NCI-H1048 (cell line): Measurements from ENCODE around the gene AZIN2.
A peak's percentile ranks its signal among the peaks of the same experiment; 100 is the strongest.
"Not testable (repeated sequence)": the region's sequence is repeated elsewhere in the genome, so short reads cannot be mapped to it uniquely, and the experiment has no call there.

ENCODE experiments used
- DNase-seq: peaks from one replicate; lab custom pipeline; 2025; lab: John Stamatoyannopoulos, UW

AZIN2 gene

DNA sequence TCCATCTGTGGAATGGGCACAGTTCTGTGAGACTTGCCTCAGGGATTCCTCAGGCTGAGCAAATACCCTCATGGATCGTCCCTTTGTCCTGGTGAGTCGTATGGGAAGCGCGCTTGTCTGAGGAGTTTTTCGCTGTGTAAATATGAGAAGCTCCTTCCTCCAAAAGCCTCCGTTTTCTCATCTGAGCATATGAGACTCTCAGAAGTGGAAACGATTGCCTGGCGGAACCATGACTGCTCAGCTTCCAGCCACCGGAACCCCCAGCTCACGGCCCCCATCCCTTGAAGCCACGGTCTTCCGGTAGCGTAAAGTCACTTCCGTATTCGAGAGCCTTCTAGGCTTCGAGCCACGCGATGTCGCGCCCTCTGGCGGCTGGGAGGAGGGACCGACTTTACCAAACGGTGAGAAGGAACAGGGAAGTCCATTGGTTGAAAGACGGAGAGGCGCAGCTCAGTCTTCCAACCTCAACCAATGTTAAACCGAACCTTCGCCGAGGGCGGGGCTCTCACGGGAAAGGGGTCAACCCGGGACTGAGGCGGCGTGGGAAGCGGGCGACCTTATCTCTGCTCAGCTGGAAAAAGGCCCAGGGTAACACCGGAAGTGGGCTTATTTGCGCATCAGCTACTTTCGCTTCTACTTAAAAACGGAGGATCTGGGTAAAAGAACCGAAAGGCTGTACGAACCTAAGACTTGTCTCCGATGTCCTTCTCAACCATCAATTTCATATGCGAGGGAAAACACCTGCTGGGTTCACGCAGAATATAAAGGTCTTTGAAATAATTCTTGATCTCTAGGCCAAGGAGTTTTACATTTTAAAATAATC is 46.3 kb downstream of the AZIN2 start:
- peak; percentile 99 for DNase-seq

DNA sequence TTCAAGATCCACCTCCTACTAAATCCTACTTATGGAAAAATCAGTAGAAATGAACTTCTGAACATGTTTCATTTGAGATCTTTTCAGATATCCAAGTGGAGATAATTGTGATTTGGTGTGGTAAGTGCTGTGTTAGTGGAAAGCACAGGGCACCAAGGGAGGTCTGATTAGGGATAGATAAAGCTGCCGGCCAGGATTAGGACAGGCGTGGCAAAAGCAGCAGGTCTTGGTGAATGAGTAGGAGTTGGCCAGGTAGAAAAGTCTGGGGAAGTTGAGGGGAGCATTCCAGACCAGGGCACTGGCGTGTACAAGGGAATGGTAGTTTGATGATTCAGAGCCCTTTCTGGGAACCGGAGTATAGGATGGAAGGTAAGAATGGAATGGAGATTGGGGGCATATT is 47.8 kb downstream of the AZIN2 start:
- DNase-seq, result no peak

DNA sequence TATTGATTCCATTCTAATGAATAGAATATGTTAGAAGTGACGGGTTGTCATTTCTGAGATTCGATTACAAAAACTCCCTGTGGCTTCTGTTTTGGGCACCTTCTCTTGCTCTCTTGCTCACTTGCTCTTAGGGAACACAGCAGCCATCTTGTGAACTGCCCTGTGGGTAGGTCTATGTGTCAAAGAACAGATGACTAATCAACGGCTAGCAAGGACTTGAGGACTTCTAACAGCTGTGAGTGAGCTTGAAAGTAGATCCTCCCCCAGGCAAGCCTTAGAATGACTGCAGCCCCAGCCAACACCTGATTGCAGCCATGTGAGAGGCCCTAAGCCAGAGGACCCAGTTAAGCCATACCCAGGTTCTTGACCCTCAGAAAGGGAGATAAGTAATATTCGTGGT is 49.3 kb downstream of the AZIN2 start:
- DNase-seq, result no peak

DNA sequence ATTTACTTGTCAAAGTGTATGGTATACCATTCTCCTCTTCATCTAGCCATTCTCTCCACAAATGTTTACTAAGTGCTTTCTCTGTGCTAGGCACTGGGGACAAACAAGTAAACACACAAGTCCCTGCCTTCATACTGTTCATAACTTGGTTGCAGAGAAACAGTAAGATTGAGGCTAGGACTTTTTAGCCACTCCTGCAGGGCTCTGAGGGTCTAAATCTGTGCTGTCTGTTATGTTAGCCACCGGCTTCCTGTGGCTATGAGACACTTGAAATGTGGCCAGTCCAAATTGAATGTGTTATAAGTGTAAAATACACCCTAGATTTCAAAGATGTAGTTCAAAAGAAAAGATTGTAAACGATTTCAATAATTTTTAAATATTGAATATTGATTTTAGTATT is 50.2 kb downstream of the AZIN2 start:
- DNase-seq, result no peak

DNA sequence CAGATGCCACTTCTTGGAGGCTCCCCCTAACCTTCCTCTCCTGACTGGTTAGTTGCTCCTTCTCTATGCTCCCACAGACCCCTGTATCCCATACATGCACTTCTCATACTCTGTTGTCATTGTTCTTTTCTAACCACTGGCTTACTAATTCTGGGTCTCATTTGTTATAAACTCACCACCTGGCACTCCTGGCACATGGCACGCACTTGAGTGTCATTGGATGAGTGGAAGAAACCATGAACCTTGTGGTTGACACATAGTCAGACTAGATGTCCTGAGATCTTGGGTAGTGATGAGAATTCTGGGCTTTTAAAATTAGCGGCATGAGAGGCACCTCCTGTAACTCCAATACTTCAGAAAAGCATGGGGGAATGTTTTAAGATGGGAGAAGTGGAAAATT is 51.6 kb downstream of the AZIN2 start:
- no peak for DNase-seq

DNA sequence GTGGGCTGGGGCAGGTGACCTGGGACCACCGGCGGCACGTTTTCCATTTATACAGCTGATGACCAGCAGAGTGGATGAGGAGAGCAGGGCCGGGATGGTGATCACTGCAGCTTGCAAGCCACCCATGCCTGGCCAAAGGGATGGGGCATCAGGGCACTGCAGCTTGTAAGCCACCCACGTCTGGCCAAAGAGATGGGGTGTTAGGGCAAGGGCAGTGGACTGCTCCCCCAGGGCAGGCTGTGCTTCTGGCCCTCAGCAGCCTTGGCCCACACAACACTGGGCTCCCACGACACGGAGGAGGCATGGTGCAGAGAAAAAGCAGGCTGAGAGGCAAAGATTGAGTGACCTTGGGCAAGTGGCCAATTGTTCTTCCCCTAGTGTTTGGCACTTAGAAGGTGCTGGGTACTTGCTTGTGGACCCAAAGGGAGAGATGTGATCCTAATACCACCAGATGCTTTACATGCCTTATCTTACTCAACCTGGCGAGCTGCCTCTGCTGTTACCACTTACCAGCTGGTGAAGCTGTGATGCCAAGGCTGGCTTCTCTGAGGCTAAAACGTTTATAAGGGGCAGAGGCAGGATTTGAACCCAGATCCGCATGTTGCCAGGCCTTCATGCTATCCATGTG is 52.6 kb downstream of the AZIN2 start:
- no peak for DNase-seq

DNA sequence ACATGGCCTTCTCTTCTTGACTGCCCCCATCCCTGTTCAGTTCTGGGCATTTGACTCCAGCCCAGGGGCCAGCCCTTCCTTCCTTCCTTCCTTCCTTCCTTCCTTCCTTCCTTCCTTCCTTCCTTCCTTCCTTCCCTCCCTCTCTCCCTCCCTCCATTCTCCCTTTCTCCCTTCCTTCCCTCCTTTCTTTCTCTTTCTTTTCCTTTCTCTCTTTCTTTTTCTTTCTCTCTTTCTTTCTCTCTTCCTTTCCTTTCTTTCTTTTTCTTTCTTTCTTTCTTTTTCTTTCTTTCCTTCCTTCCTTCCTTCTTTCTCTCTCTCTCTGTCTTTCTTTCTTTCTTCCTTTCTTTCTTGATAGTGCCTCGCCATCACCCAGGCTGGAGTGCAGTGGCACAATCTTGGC is 55.1 kb downstream of the AZIN2 start:
- DNase-seq, result not testable (repeated sequence)

DNA sequence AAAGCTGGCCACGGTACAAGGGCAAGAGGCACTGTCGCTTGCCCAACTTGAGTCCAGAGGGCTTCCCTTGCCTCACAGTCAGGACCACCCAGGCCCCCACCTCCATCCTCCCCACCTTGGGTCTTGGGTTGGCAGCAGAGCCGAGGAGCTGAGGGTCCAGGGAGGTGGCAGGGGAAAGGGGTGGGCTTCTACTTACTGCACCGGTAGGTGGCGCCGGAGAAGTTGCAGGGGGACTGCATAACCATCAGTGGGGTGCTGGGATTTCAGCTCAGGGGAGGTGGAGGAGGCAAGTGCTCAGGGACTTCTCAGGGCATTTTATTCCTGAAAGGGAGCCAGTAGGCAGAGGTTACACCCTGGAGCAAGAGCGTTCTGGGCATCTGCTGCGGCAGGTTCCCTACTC is 56.8 kb downstream of the AZIN2 start:
- DNase-seq, result no peak

DNA sequence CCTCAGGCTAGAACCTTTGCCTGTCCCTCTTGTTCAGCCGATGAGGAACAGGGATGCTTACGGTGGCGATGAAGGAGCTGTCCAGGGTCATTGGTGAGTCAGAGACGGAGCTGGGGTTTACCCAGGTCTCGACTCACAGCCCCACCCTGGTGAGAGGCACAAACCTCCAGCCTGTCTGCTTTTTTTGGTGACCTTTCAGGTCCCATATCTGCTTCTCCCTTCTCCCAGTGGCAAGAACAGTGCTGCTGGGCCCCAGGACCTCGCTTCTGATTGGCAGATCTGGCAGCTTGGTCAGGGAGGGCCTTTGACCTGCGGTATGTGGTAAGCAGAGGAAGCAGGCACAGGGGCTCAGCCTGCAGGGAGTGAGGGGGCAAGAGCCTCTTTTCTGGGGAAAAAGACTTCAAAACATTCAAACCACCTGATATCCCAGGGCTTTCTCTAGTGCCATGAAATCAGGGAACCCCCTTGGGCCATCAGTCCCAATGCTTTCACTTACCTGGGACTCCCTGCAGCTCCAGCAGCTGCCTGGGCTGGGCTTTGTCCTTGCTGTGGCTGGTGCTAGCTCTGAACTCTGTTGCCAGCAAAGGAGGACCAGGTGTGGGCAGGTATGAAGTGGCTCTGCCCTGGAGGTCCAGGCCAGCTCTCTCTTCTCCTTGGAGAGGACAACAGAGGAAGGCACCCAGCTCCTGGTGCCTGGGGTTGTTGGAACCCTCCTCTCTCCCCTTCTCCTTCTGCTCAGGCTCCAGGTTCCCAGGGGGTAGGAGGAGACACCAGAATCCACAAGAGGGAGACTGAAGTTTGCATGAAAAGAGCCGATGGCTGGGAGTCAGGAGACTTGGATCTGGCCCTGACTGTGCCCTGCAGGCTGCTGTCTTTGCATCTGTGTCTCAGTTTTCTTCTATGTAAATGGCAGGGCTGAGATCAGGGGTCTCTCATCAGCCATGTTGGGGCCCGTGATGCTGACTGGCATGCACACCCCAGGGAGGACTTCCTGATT is 59.5 kb downstream of the AZIN2 start:
- no peak for DNase-seq

DNA sequence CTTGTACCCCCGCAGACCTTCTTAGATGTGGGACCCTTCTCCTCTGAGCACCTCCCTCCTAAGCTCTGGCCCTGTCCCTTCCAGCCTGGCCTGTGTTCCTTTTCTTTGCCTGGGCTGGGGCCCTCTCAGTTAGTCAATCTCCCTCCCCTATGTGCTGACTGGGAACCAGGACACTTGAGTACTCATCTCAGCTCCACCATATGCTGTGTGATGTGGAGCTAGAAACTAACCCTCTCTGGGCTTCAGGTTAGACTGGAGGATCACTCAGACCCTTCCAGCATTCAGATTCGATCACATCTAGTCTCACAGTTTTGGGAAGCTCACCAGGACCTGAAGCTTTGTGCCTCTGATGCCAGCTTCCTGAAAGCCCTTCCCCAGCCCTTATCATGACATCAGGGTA is 60.3 kb downstream of the AZIN2 start:
- no peak for DNase-seq

DNA sequence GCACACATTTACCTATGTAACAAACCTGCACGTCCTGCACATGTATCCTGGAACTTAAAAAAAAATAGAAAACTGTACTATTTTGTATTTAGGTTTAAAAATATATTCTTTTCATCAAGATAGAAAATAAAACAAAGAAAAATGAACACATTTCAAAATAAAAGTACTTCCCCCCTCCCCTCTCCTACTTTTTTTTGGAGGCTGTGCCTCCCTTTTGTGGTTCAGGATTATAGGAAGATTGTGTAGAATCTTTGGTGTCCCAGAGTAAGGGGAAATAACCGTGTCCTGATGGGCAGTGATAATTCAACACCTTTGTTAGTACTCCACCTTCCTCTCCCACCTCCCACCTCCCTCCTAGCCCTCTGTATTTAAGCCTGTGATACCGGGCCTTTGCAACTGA is 60.8 kb downstream of the AZIN2 start:
- DNase-seq, result no peak

DNA sequence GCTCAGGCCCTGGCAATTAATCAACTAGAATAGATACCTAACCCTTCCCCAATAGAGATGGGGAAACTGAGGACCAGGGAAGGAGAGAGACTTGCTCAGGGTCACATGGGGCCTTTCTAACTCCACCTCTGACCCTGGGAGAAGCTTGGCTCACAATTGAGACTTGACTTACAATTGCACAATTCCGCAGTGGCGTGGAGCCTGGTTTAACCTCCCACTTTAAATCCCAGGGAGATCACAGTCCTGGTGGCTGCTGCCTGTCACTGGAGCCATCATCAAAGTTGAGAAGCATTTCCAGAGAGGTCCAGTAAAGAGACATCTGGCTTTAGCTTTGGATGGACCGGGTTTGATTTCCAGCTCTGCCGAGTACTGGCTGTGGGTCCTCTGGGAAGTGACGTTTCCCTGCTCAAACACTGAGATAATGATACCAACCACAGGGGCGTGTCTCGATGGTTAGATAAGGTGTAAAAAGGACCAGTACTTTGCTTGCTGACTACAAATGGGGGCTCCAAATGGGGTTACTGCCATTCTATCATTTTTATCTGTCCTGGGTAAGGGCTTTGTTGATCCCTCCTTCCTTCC is 61.6 kb downstream of the AZIN2 start:
- no peak for DNase-seq

DNA sequence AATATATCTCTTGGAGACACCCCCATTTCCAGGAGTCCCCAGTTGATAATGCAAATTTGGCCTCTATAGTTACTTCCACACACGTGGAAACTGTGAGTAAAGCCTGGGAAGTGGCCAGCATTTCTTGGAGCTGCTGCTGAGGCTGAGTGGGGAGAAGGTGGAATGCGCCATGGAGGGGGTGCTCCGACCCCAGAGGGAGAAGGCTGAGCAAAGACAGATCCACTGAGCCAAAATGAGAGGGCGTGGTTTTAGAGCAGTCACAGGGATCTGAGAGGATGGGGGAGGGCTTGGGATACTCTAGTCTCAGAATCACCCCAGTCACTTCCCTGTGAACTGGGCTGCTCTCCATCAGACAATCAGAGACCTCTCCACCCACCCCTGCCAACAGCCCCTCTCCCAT is 62.2 kb downstream of the AZIN2 start:
- no peak for DNase-seq

DNA sequence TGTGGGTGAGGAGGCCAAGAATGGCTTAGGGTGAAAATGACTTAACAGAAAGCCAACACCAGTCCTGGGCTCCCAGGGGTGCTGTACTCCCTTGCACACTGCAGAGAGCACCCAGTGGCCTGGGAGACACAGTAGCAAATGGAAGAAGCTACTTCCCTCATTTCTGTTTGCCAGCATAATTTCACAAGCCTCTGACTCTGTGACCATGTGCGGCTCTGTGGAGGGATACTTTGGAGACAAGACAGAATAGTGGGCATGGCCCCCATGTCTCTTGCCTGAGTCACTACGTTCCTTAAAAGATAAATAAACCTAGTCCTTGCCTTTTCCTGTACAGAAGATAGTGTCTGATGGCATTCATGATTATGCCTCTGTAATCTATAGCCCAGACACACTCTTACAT is 62.7 kb downstream of the AZIN2 start:
- no peak for DNase-seq

DNA sequence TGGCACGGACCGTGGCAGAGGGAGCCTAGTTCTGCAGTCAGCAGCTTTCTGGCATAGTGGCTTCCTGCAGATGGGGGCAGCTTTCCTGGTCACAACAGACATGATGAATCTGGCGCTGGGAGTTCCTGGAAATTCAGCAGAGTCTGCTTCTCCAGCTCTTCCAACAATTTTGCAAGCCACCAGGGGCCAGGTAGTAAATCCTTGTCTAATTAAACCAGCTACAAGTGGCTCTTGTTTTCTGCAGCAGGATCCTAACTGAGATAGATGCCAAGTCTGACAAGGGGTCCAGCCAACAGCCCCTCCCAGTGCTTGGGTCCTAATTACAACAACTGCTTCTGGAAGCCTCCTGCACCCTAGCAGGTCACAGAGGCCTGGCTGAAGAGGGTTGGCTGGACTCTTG is 65.0 kb downstream of the AZIN2 start:
- DNase-seq, result no peak

DNA sequence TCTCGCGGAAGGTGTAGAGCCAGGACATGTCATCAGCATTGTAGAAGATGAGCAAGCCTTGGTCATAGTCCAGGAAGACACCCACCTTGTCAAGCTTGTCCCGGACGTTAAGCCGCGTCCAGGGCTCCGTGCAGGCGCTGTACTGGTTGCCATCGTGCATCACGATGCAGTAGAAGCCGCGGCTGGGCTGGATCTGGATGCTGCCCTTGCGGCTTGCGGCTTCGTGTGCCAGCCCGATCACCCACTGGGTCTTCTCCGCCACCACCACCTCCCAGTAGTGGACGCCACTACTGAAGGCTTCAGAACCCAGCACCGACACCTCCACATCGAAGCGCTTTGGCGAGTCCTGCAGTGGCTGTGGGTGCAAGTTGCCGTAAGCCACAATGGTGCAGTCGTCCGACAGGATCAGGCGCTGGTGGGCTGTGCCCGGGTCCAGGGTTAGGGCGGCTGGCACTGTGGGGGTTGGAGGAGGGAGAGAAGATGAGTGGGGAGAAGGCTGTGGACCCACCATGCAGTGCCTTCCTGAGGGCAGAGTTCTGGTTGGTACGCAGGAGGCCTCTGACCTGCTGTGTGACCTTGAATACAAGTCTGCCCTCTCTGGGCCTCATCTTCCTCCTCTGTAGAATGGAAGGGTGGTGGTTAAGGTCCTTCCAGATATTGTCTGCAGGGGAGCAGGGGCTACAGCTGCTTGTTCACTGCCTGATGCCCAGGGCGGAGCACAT is 66.5 kb downstream of the AZIN2 start:
- DNase-seq, result no peak

DNA sequence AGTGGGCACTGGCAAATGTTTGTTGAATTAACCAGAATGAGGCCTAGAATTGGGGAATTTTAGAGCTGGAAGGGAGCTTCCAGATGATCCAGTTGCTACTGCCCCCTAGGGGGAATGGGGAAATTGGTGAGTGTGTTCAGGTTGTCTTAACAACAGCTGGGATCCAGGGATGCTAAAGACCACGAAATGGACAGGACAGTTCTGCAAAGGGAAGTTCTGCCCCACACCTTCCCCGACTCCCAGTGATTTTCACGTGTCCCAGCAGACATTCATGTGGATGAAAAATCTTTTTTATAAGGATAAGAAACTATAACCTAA is 67.0 kb downstream of the AZIN2 start:
- DNase-seq, result no peak

DNA sequence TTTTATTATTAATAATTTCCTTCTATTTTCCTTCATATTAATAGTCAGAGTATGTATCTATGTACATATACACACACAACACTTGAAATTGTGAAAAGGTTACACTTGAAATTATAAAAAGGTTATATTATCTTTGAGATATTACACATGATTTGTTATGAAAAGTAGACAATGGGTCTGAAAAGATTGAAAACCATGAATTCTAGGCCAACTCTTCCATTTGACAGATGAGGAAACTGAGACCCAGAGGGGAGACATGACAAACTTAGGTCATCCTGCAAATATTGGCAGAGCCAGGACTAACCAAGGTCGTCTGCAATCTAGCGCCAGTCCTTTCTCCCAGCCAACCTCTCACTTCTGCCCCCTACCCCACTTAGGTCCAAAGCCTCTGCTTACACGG is 67.7 kb downstream of the AZIN2 start:
- DNase-seq, result no peak

DNA sequence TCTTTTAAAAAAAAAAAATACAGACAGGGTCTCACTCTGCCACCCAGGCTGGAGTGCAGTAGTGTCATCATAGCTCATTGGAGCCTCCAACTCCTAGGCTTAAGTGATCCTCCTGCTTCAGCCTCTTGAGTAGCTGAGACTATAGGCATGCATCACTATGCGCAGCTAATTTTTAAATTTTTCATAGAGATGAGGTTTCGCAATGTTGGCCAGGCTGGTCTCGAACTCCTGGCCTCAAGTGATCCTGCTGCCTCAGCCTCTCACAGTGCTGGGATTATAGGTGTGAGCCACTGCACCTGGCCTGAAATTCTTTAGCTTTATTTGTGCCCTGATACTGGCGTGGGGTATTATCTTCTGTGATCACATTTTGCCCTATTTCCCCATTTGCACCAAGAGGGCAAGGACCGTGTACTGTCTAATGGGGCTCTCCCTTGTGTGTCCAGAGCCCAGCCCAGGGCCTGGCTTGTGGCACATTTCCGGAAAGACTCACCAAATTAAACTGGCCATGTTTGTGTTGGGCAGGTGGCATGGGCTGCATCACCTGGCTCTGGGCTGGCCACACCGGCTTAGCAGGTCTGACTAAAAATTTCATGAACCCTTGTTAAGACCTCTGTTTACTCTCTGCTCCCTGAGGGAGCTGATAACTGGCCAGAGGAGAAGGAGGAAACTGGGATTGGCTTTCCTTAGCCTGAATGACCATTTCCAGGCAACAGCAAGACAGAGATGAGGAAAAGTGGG is 68.7 kb downstream of the AZIN2 start:
- no peak for DNase-seq

DNA sequence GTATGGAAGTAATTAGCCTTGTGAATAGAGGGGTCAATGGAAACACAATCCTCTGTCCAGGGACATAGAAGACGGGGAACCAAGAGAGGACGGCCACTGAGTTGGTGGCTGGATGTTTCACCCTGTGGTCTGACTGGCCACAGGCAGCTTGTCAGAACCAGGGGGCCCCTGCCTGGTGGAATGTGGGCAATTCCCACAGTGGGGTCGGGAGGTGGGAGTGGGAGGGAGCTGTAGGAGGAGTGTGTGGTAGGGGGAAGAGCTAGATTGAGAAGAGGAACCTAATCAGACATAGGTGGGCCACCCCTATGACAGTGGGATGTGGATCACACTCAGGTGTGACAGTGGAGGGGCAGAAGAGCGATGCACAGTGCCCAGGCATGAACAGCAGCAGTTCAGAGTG is 69.6 kb downstream of the AZIN2 start:
- DNase-seq, result no peak

DNA sequence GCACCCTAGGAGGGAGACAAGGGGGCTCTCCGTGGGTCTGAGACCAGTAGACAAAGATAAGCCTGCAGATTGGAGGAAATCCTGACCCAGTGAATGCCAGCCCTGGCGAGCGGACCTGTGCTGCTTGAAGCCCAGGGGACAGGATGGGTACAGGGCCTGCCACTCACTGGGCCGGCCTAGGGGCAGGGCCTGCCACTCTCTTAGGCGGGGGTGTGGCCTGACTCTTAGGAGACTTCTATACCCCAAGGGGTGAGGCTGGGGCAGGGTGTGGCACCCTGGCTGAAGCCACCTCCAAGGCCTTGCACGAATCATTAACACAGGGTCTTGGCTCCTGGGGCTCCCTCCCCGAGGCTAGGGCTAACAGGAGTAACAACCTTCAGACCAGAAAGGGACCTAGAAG is 70.2 kb downstream of the AZIN2 start:
- DNase-seq, result no peak
